WTC11 (cell line): ENCODE measurements around the gene CTDSPL.

Source experiments
- AR ChIP-seq: fragments of 250-450 bp; sonication (Bioruptor Pico); IDR thresholded peaks from 2 replicates; pipeline ENCODE4 v1.9.0; 2021; ENCODE audit warnings: mild to moderate bottlenecking
- CTCF ChIP-seq: fragments of 200-600 bp; IDR thresholded peaks from 2 replicates; pipeline ENCODE4 v1.8.0; 2022; ENCODE audit warnings: antibody characterized with exemption
- FOXK1 ChIP-seq: sonication (generic); formaldehyde crosslinking; IDR thresholded peaks from 2 replicates; pipeline ENCODE4 v1.8.0; 2022; ENCODE audit warnings: mild to moderate bottlenecking, moderate library complexity, missing genetic modification reagents
- GABPB1 ChIP-seq: sonication (generic); formaldehyde crosslinking; IDR thresholded peaks from 2 replicates; pipeline ENCODE4 v1.8.1; 2023; ENCODE audit warnings: mild to moderate bottlenecking, missing genetic modification reagents
- IRF2 ChIP-seq: sonication (generic); formaldehyde crosslinking; IDR thresholded peaks from 2 replicates; pipeline ENCODE4 v1.8.0; 2022; ENCODE audit warnings: low read depth, missing genetic modification reagents, borderline replicate concordance
- JUN ChIP-seq: sonication (generic); formaldehyde crosslinking; IDR thresholded peaks from 2 replicates; pipeline ENCODE4 v1.8.0; 2023; ENCODE audit warnings: mild to moderate bottlenecking, missing genetic modification reagents
- NFE2L1 ChIP-seq: sonication (generic); formaldehyde crosslinking; IDR thresholded peaks from 2 replicates; pipeline ENCODE4 v1.8.1; 2023; ENCODE audit warnings: missing genetic modification reagents
- SMAD3 ChIP-seq: sonication (generic); formaldehyde crosslinking; IDR thresholded peaks from 2 replicates; pipeline ENCODE4 v1.8.0; 2022; ENCODE audit warnings: missing genetic modification reagents, mild to moderate bottlenecking, borderline replicate concordance
- USF1 ChIP-seq: sonication (generic); formaldehyde crosslinking; IDR thresholded peaks from 2 replicates; pipeline ENCODE4 v1.8.0; 2022; ENCODE audit warnings: mild to moderate bottlenecking, missing genetic modification reagents
- USF2 ChIP-seq: sonication (generic); formaldehyde crosslinking; IDR thresholded peaks from 2 replicates; pipeline ENCODE4 v1.8.1; 2023; ENCODE audit warnings: mild to moderate bottlenecking, missing genetic modification reagents, moderate library complexity
- ZMAT4 ChIP-seq: fragments of 250-450 bp; sonication (Bioruptor Pico); IDR thresholded peaks from 2 replicates; pipeline ENCODE4 v1.9.0; 2021; ENCODE audit warnings: mild to moderate bottlenecking
- ZNF317 ChIP-seq: sonication (generic); formaldehyde crosslinking; IDR thresholded peaks from 2 replicates; pipeline ENCODE4 v1.8.1; 2023; ENCODE audit warnings: low read depth, mild to moderate bottlenecking, moderate library complexity, missing genetic modification reagents, borderline replicate concordance
- ZNF532 ChIP-seq: fragments of 250-450 bp; sonication (Bioruptor Pico); IDR thresholded peaks from 2 replicates; pipeline ENCODE4 v1.9.0; 2021; ENCODE audit warnings: mild to moderate bottlenecking, borderline replicate concordance

GRCh38 chr3:38006445-38006995 is 144.8 kb downstream of the CTDSPL start:
- TF ChIP-seq USF1 (CRISPR knock-in tag) = no peak
- no peak for TF ChIP-seq NFE2L1 (CRISPR knock-in tag)
- TF ChIP-seq ZNF532 = no peak
- no peak for TF ChIP-seq ZNF317 (CRISPR knock-in tag)
- TF ChIP-seq GABPB1 = no peak
- TF ChIP-seq CTCF = no peak
- no peak for TF ChIP-seq ZMAT4 (CRISPR knock-in tag)
- TF ChIP-seq FOXK1 (CRISPR knock-in tag) = no peak
- no peak for TF ChIP-seq JUN (CRISPR knock-in tag)
- TF ChIP-seq SMAD3 (CRISPR knock-in tag) = no peak
- TF ChIP-seq USF2 = no peak
- no peak for TF ChIP-seq AR
- no peak for TF ChIP-seq IRF2 (CRISPR knock-in tag)
